Measurements from ENCODE around the gene TM4SF4. TPM values are rescaled to one million over a fixed set of nuclear protein-coding genes. Genes with fewer than 3 reads are reported as not detected.

Gene TM4SF4
- total and polyA plus RNA-seq, 2 of the 8 experiments (the other 6 are each of a cell fraction or from before 2014, with no cell fraction given), result not detected

- TF ChIP-seq, protein P1, sequence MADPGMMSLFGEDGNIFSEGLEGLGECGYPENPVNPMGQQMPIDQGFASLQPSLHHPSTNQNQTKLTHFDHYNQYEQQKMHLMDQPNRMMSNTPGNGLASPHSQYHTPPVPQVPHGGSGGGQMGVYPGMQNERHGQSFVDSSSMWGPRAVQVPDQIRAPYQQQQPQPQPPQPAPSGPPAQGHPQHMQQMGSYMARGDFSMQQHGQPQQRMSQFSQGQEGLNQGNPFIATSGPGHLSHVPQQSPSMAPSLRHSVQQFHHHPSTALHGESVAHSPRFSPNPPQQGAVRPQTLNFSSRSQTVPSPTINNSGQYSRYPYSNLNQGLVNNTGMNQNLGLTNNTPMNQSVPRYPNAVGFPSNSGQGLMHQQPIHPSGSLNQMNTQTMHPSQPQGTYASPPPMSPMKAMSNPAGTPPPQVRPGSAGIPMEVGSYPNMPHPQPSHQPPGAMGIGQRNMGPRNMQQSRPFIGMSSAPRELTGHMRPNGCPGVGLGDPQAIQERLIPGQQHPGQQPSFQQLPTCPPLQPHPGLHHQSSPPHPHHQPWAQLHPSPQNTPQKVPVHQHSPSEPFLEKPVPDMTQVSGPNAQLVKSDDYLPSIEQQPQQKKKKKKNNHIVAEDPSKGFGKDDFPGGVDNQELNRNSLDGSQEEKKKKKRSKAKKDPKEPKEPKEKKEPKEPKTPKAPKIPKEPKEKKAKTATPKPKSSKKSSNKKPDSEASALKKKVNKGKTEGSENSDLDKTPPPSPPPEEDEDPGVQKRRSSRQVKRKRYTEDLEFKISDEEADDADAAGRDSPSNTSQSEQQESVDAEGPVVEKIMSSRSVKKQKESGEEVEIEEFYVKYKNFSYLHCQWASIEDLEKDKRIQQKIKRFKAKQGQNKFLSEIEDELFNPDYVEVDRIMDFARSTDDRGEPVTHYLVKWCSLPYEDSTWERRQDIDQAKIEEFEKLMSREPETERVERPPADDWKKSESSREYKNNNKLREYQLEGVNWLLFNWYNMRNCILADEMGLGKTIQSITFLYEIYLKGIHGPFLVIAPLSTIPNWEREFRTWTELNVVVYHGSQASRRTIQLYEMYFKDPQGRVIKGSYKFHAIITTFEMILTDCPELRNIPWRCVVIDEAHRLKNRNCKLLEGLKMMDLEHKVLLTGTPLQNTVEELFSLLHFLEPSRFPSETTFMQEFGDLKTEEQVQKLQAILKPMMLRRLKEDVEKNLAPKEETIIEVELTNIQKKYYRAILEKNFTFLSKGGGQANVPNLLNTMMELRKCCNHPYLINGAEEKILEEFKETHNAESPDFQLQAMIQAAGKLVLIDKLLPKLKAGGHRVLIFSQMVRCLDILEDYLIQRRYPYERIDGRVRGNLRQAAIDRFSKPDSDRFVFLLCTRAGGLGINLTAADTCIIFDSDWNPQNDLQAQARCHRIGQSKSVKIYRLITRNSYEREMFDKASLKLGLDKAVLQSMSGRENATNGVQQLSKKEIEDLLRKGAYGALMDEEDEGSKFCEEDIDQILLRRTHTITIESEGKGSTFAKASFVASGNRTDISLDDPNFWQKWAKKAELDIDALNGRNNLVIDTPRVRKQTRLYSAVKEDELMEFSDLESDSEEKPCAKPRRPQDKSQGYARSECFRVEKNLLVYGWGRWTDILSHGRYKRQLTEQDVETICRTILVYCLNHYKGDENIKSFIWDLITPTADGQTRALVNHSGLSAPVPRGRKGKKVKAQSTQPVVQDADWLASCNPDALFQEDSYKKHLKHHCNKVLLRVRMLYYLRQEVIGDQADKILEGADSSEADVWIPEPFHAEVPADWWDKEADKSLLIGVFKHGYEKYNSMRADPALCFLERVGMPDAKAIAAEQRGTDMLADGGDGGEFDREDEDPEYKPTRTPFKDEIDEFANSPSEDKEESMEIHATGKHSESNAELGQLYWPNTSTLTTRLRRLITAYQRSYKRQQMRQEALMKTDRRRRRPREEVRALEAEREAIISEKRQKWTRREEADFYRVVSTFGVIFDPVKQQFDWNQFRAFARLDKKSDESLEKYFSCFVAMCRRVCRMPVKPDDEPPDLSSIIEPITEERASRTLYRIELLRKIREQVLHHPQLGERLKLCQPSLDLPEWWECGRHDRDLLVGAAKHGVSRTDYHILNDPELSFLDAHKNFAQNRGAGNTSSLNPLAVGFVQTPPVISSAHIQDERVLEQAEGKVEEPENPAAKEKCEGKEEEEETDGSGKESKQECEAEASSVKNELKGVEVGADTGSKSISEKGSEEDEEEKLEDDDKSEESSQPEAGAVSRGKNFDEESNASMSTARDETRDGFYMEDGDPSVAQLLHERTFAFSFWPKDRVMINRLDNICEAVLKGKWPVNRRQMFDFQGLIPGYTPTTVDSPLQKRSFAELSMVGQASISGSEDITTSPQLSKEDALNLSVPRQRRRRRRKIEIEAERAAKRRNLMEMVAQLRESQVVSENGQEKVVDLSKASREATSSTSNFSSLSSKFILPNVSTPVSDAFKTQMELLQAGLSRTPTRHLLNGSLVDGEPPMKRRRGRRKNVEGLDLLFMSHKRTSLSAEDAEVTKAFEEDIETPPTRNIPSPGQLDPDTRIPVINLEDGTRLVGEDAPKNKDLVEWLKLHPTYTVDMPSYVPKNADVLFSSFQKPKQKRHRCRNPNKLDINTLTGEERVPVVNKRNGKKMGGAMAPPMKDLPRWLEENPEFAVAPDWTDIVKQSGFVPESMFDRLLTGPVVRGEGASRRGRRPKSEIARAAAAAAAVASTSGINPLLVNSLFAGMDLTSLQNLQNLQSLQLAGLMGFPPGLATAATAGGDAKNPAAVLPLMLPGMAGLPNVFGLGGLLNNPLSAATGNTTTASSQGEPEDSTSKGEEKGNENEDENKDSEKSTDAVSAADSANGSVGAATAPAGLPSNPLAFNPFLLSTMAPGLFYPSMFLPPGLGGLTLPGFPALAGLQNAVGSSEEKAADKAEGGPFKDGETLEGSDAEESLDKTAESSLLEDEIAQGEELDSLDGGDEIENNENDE (IDR thresholded peaks at IDR 0.05; ENCODE audit: insufficient replicate concordance, low read length), result no peak
- TF ChIP-seq JUND (IDR thresholded peaks at IDR 0.05; ENCODE audit: low read length) (no peak), BCL11A (IDR thresholded peaks at IDR 0.05; ENCODE audit: low read depth in 2 of 2, low read length in 2 of 2) (no peak)
These were observed 5.8 kb upstream of the TM4SF4 start (continued) for GRCh38 chr3:149468504-149469212.

All from H1 (cell line).